Inferior parietal cortex (tissue), 1 donor: ENCODE data around the gene CALN1.
"Not testable (repeated sequence)": the region's sequence is repeated elsewhere in the genome, so short reads cannot be mapped to it uniquely, and the experiment has no call there.

Experiments used
- DNase-seq: peaks from one replicate; pipeline ENCODE4 v3.0.0-alpha.2; 2016; ENCODE audit errors: extremely low spot score

CALN1 gene

DNA sequence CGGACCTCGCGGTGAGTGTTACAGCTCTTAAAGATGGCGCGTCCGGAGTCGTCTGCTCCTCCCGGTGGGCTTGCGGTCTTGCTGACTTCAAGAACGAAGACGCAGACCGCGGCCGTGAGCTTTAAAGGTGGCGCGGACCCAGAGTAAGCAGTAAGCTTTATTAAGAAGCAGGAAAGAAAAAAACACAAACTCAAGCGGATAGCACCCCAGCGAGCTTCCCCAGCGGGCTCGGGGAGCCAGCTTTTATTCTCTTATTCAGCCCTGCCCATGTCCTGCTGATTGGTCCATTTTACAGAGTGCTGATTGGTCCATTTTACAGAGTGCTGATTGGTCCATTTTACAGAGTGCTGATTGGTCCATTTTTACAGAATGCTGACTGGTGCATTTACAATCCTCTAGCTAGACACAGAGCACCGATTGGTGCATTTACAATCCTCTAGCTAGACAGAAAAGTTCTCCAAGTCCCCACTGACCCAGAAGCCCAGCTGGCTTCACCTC is at the start of gene CALN1:
Gene CALN1 (minus strand): TSS at position 218 of the 498 bp plus-strand sequence.
- DNase-seq: not testable (repeated sequence)

GRCh38 chr7:72453471-72453870 is 41.3 kb upstream of the CALN1 start:
- no peak for DNase-seq

GRCh38 chr7:72447465-72448204 is 35.5 kb upstream of the CALN1 start:
- no peak for DNase-seq

DNA sequence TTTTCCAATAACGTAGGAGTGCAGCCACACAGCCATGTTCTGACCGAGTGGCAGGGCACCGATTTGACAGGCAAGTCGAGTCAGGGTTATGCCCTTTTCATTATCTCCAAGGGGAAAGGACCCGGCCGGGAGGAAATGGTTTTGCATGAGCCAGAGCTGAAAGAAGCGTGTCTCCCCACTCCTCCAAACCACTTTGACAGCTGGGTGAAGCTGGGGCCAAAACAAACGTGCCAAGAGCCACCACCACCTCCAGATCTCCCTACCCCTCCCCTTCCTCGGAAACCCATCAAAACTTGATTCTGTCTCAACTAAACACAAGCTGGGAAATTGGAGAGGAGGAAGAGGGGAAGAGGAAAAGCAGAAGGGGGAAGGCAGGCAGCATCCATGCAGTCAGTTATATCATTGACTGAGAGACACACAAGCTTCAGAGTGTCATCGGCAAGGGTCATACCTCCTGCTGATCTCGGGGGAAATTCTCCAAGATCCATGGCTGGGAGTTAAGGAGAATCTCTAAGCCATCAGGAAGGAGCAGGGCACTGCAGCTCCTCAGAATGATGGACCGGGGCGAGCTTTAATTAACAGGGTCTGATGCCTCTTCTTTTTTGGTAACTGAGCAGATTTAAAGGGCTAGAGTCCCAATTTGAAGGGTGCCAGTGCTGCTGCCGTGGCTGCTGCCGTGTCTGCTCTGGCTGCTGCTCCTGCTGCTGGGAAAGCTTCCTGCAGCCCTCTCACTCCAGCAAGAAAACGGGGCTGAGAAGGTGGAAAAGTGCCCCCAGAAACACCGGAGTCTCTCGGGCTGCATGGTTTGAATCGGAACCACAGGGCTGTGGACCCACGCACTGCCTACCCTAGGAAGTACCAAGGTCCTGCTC is 34.7 kb upstream of the CALN1 start:
- DNase-seq: no peak

DNA sequence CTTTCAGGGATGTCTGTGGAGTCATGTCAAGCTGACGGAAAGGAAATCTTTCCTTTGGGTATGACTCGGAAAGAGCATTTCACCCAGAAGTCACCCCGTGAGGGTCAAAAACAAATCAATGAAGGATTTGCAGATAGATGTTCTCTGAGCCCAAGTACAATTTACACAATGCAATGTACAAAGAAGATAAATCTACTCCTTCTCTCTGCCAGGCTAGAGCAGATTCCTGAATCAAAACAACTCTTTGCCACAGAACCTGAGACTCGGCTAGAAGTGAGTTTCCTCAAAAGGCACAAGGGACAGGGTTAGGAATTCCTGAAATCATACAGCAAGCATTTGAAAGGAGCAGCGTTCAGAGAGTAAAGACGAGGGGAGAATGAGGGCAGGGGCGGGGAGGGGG is 34.0 kb upstream of the CALN1 start:
- DNase-seq: no peak

DNA sequence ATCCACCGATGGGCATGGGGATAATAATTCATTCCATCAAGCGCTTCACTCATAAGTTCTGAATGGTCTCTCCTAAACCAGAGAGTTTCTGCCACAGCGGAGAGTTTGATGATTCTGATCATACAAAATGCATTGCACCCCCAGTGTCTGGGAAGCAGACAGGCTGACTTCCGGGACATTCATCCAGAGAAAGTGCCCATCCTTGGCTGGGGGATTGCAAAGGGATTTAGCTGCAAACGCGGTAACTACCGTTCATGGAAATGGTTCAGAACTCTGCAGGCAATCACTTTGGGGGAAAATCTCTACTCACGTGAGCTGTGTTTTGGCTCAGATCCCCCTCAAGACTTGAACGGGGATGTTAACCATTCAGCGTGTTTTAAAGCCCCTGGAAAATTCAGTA is 33.4 kb upstream of the CALN1 start:
- no peak for DNase-seq

GRCh38 chr7:72445075-72445474 is 32.9 kb upstream of the CALN1 start:
- DNase-seq: no peak

DNA sequence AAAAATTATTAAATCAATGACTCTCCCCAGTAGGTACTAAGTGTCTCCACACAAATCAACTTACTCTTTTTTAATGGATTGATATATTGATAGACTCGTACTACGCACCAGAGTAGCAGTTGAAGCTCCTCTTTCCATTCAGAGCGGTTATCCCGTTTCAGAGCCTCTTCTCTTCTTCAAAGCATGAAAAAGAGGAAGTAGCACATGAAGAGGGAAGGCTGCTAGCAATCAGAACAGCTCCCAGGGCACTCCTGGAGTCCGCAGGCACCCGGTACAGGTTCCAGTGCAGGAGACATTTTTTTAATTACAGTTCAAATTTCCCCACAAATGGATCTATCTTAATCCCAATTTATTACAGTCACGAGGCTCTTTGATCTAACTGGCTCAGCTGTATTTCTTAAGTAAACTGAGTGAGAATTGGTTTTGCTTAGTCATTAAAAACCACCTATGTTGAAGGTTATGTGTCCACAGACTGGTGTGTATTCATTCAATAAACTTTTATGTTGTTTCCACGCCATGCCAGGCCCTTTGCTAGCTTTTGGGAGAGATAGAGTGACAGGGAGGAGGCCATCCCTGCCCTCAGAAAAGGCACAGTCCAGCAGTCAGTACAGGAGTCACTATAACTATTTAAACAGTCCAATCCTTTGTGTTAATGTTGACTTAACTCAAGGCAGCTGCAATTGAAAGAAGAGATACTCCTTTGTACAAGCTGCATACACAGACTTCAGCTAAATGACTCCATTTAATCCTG is 32.1 kb upstream of the CALN1 start:
- no peak for DNase-seq

DNA sequence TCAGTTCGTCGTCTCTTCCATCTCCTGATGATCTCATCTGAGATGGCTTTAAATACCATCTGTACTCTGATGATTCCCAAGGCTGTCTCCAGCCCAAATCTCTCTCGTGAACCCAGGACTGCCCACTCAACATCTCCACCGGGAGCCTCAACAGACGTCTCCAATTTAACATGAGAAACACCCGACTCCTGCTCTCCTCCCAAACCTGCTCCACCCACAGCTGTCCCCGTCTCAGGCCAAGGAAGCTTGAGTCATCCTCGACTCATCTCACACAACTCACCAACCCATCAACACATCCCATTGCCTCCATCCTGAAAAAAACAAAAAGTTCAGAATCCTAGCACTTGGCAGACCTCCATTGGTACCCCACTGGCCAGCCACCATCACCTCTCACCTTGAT is 29.7 kb upstream of the CALN1 start:
- DNase-seq: peak; percentile 24

DNA sequence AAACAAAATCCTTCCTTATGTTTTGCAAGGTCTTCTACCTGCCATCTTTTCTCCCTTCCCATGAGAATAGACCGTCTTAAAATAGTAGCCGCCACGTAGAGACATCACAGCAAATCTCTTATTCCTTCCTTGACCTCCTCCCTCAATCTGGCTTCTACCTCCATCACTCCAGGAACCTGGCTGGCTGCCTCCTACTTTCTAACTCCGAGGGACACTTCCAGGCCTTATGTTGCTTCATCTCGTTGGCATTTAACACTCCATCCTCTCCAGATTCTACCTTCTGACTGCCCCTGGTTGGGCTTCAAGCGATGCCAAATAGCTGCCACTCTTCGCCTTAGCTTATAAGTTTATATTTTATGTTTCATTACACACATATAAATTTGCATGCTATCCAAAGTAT is 26.4 kb upstream of the CALN1 start:
- DNase-seq: no peak

- DNase-seq: no peak
These were observed 25.5 kb upstream of the CALN1 start for GRCh38 chr7:72437610-72438009.

DNA sequence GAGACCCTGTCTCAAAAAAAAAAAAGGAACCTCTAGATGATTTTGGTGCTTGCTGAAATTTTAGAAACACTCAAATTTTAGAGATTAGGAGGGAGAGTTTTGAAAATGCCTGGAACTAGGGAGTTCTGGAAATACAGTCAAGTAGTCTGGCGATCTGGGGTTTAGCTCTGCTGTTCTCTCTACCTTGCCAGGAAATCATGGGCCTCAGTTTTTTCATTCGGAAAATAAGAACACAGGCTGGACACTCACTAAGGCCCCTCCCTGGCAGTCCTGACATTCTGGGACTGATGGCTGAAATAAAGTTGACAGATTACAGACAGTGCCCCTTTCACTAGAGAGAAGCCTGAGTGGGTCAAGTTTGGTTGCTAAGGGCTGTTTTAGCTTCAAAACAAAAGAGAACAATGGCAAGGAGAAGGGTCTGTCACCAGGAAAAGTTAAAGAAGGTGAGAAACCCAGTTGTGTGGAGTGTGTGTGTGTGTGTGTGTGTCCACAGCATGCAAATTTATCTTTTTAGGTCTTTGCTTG is 25.0 kb upstream of the CALN1 start:
- no peak for DNase-seq

GRCh38 chr7:72435925-72436480 is 23.9 kb upstream of the CALN1 start:
- no peak for DNase-seq

- DNase-seq: no peak
These were observed 23.2 kb upstream of the CALN1 start for GRCh38 chr7:72435366-72435765.

- no peak for DNase-seq
These were observed 18.4 kb upstream of the CALN1 start for GRCh38 chr7:72430531-72430930.

GRCh38 chr7:72429316-72429715 is 17.2 kb upstream of the CALN1 start:
- no peak for DNase-seq

DNA sequence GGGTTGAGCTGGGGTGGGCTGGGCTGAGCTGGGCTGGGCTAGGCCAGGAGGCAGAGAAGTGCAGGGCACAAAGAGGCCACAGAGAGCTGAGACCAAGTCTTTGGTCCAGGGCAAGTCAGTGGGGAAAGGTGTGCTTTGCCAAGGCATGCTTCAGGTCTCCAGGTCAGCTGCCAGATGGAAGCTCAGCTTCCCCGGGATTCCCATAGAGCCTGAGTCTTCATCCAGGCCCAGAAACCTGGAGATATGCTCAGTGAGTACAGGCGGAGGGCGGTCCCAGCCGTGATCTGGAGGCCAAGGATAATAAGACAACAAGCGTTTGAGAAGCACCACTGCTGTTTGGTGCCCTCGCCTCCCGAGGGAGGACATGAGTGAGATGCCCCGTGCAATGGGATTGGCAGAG is 4.7 kb upstream of the CALN1 start:
- no peak for DNase-seq

- DNase-seq: no peak
These were observed 3.4 kb upstream of the CALN1 start for GRCh38 chr7:72415586-72415985.

GRCh38 chr7:72413886-72414285 is 1.7 kb upstream of the CALN1 start:
- DNase-seq: no peak

GRCh38 chr7:72413290-72413689 is 1.2 kb upstream of the CALN1 start:
- no peak for DNase-seq

- DNase-seq: no peak
These were observed 719 bp downstream of the CALN1 start for GRCh38 chr7:72411419-72411818.

DNA sequence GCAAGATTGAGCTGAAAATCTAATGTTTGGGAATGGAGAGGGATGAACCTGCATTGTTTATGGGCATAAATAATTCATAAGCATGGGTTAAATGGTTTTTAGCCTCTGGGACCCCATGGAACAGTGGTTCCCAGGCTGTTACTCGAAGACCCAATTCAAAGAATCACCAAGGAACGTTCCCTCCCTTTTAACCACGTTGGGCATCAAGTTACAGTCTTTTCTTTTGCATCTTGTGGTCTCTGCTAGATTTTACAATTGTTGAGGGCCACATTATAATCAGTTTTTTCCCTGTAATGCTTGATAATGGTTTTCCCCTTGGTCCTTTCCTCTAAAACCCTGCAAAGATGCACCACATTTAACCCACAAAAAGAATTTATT is 2.5 kb downstream of the CALN1 start:
- DNase-seq: no peak
